ENCODE measurements around the gene EIF4E2. TPM values are rescaled to one million over a fixed set of nuclear protein-coding genes. Genes with fewer than 3 reads are reported as not detected.
A peak's percentile ranks its signal among the peaks of the same experiment; 100 is the strongest.

EIF4E2 gene
- total RNA-seq, 2 donors from 2014 or later: 12.2 to 17.4 TPM

DNA sequence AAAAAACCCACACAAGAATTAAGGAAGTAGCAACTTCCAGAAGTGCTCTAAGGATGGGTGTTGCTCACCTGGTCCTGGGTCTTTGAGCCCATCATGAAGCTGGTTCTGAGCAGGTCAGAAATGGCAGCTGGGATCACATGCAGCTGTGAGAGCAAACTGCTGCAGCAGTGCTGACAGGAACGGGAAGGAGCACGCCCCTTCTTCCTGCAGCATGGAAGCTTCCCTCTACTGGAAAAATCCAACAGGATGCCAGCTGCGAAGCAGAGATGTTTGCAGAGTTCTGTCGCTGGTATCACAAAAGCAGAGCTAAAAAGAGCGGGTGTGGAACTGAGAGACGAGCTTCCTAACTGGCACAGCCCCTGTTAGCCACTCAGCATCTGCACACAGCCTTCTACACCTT is 33.7 kb downstream of the EIF4E2 start:
- intact Hi-C loops (cut with DNase I): no loop called here
- Histone ChIP-seq H3K9me3 (no peaks in the 10 kb centered on the region), H3K27me3 (no peaks in the 10 kb centered on the region), H3K4me3 (no peak overlapping the region), H3K27ac (no peak overlapping the region), H3K4me1 (peaks cover 31% of the 10 kb centered on the region), H3K36me3 (replicated peaks in 1 of 2; ENCODE audit: insufficient read depth in 1 of 2, low read depth in 2 of 2) (peaks cover 0 to 3% of the 10 kb centered on the region in 2 donors)
- ATAC-seq: no peak
- TF ChIP-seq POLR2A (IDR thresholded peaks at IDR 0.05) (no peak), CTCF (IDR thresholded peaks at IDR 0.05) (no peak)
- 88 to 91% methylated on average over 6 of the region's 6 CpGs for whole genome bisulfite sequencing, 2 donors
- no peak for DNase-seq

DNA sequence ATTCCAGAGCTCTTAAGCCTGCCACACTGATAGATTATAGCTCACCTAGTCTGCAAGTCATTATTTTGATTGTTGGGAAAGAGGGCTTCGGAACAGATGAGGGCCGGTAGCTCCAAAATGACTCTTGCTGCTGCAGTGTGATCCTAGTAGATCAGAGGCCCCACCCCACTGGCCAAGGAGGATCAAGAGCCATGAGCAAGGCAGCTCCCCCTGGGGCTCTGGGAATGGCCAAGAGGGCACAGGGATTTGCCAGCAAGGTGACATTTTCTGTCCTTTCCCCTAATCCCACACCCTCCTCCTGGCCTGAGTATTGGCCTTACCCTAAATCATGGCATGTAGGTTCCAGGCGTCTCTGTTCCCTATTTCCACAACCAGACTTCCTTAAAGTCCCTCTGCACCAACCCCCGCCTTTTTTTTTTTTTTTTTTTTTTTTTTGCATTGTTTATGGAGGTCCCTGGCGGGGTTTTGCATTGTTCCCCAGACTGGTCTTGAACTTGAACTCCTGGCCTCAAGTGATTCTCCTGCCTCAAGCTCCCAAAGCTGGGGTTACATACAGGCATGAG is 36.5 kb downstream of the EIF4E2 start:
- no peak for ATAC-seq
- H3K27ac ChIP-seq: no peak overlapping the region

GRCh38 chr2:232587512-232587911 is 37.0 kb downstream of the EIF4E2 start:
- H3K9me3 ChIP-seq: no peaks in the 10 kb centered on the region
- no peak for ATAC-seq
- 82 to 90% methylated on average over 7 of the region's 7 CpGs for WGBS, 2 donors
- TF ChIP-seq CTCF (IDR thresholded peaks at IDR 0.05): no peak
- no peak for TF ChIP-seq POLR2A (IDR thresholded peaks at IDR 0.05)
- no peak overlapping the region for H3K4me3 ChIP-seq
- no peaks in the 10 kb centered on the region for H3K27me3 ChIP-seq
- DNase-seq: no peak
- H3K36me3 ChIP-seq (replicated peaks in 1 of 2; ENCODE audit: insufficient read depth in 1 of 2, low read depth in 2 of 2): no peaks in the 10 kb centered on the region
- intact Hi-C loops (cut with DNase I): no loop called here
- no peak overlapping the region for H3K27ac ChIP-seq
- H3K4me1 ChIP-seq: peaks cover 11% of the 10 kb centered on the region

More for the DNA sequence above, 36.5 kb downstream of the EIF4E2 start:
- intact Hi-C loops (cut with DNase I): no loop called here
- no peak for DNase-seq
- H3K36me3 ChIP-seq (replicated peaks in 1 of 2; ENCODE audit: insufficient read depth in 1 of 2, low read depth in 2 of 2): no peaks in the 10 kb centered on the region
- WGBS, 2 donors: 84 to 92% methylated on average over 5 of the region's 5 CpGs
- no peak overlapping the region for H3K4me3 ChIP-seq
- H3K9me3 ChIP-seq: no peaks in the 10 kb centered on the region
- H3K4me1 ChIP-seq: peaks cover 11% of the 10 kb centered on the region
- TF ChIP-seq CTCF (IDR thresholded peaks at IDR 0.05) (no peak), POLR2A (IDR thresholded peaks at IDR 0.05) (no peak)
- no peaks in the 10 kb centered on the region for H3K27me3 ChIP-seq

DNA sequence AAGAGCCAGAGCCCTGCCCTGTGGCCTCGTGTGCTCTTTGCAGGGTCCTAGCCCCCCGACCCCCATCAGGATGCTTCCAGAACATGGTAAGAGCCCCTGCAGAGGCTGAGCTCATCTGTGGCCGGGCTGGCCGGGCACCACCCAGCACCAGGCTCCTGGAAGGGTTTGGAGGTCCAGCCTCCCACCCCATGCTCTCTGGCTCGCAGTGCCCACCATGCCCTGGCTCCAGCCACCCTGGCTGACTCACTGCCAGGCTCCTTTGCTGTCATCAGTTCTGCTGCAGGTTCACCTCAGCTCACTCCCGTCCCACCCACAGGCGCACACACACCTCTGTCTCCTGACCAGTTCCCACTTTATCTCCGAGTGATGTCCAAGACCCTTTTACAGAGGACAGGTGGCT is 37.5 kb downstream of the EIF4E2 start:
- WGBS, 2 donors: 89% methylated on average over 7 of the region's 8 CpGs; no CpG with 5 or more reads in 1 of the 2 donors
- Histone ChIP-seq H3K4me1 (peaks cover 11% of the 10 kb centered on the region), H3K9me3 (no peaks in the 10 kb centered on the region), H3K36me3 (replicated peaks in 1 of 2; ENCODE audit: insufficient read depth in 1 of 2, low read depth in 2 of 2) (no peaks in the 10 kb centered on the region), H3K4me3 (no peak overlapping the region), H3K27me3 (no peaks in the 10 kb centered on the region), H3K27ac (peak overlapping the region in 1 of 4 donors; percentile 51)
- intact Hi-C loops (cut with DNase I): no loop called here
- no peak for DNase-seq
- no peak for ATAC-seq
- TF ChIP-seq POLR2A (IDR thresholded peaks at IDR 0.05) (no peak), CTCF (IDR thresholded peaks at IDR 0.05) (no peak)
